GM12878 (cell line): Measurements from ENCODE around the gene UBE2E2. TPM values are rescaled to one million over a fixed set of nuclear protein-coding genes. Genes with fewer than 3 reads are reported as not detected.
"Not testable (repeated sequence)": the region's sequence is repeated elsewhere in the genome, so short reads cannot be mapped to it uniquely, and the experiment has no call there.

Source experiments
- ATAC-seq: fragments of 200-7000 bp; cut with Tn5 transposase; 3 replicates; pipeline ENCODE4 v1.9.1; 2020; ENCODE audit warnings: mild to moderate bottlenecking, moderate library complexity
- BruUV-seq: library from RNA; stranded (reverse); fragments of 400-500 nt; replicated peaks from 2 replicates; lab custom pipeline; 2021; lab: Mats Ljungman, UMichigan
- CTCF ChIA-PET: fragments of 300-600 bp; sonication (Branson Sonifier 250); formaldehyde crosslinking; extraction: SDS; loops from one replicate; lab custom pipeline; 2021; ENCODE audit warnings: inconsistent platforms; lab: Yijun Ruan, JAX
- POLR2A ChIA-PET: fragments of 350-600 bp; formaldehyde crosslinking; extraction: SDS; loops from one replicate; lab custom pipeline; 2021; ENCODE audit warnings: inconsistent platforms; lab: Charles Lee
- RAD21 ChIA-PET: fragments of 300-600 bp; sonication (Branson Sonifier 250); formaldehyde crosslinking; loops from one replicate; lab custom pipeline; 2023; ENCODE audit warnings: antibody characterized with exemption; ENCODE audit not compliant: unreplicated experiment; lab: Charles Lee
- SMC1A ChIA-PET: fragments of 300-600 bp; sonication (Branson Sonifier 250); formaldehyde crosslinking; loops from one replicate; lab custom pipeline; 2023; ENCODE audit not compliant: unreplicated experiment, uncharacterized antibody; lab: Charles Lee
- DNase-seq: peaks from one replicate; pipeline ENCODE4 v3.0.0-alpha.2; 2011; ENCODE audit warnings: low read depth, low spot score
- FAIRE-seq: peaks from 3 replicates; lab custom pipeline; 2011; peaks lifted over from hg19 to GRCh38; lab: Jason Lieb, UNC
- H2AFZ ChIP-seq: 2 replicates; pipeline ENCODE4 v1.6.0; 2011; ENCODE audit warnings: low read depth, low read length, control low read depth; ENCODE audit not compliant: control insufficient read depth
- H3K27ac ChIP-seq: 2 replicates; pipeline ENCODE4 v1.5.1; 2011; ENCODE audit warnings: control low read depth; ENCODE audit not compliant: control insufficient read depth, insufficient read depth
- H3K27me3 ChIP-seq, 2 experiments: replicated peaks in 1 of 2; 2 replicates each; pipeline versions ENCODE4 v1.6.0 to v1.6.1; 2011; ENCODE audit warnings: low read length in 1 of 2; ENCODE audit not compliant: control insufficient read depth in 2 of 2, insufficient read depth in 2 of 2
- H3K36me3 ChIP-seq, 2 experiments: 2 replicates each; pipeline ENCODE4 v1.5.1; 2011; ENCODE audit warnings: low read length in 1 of 2; ENCODE audit not compliant: control insufficient read depth in 2 of 2, insufficient read depth in 2 of 2
- H3K4me1 ChIP-seq: 2 replicates; pipeline ENCODE4 v1.6.1; 2011; ENCODE audit warnings: mild to moderate bottlenecking, low read length, moderate library complexity, mixed read lengths; ENCODE audit not compliant: control insufficient read depth, insufficient read depth
- H3K4me2 ChIP-seq: 2 replicates; pipeline ENCODE4 v1.6.0; 2011; ENCODE audit warnings: control low read depth; ENCODE audit not compliant: control insufficient read depth, insufficient read depth
- H3K4me3 ChIP-seq: fragments of 200-600 bp; sonication (generic); 2 replicates; pipeline ENCODE4 v1.5.1; 2016
- H3K79me2 ChIP-seq: 2 replicates; pipeline ENCODE4 v1.6.0; 2011; ENCODE audit warnings: low read length; ENCODE audit not compliant: control insufficient read depth, insufficient read depth
- H3K9ac ChIP-seq: 2 replicates; pipeline ENCODE4 v1.8.0; 2011; ENCODE audit warnings: low read length, control low read depth, mixed read lengths; ENCODE audit not compliant: control insufficient read depth, insufficient read depth
- H3K9me3 ChIP-seq: replicated peaks from 3 replicates; pipeline ENCODE4 v1.5.1; 2011; ENCODE audit warnings: mild to moderate bottlenecking, low read length; ENCODE audit not compliant: control insufficient read depth, insufficient read depth
- H4K20me1 ChIP-seq: 2 replicates; pipeline ENCODE4 v1.6.0; 2011; ENCODE audit not compliant: control insufficient read depth, insufficient read depth
- ATF7 ChIP-seq: fragments of 450-650 bp; IDR thresholded peaks from 2 replicates; pipeline ENCODE4 v1.6.1; 2016; ENCODE audit warnings: low read depth, mild to moderate bottlenecking
- BCL11A ChIP-seq: IDR thresholded peaks from 2 replicates; pipeline ENCODE4 v1.6.1; 2011; ENCODE audit warnings: low read depth, low read length
- BCLAF1 ChIP-seq: fragments of 450-650 bp; IDR thresholded peaks from 2 replicates; pipeline ENCODE4 v1.6.1; 2017; ENCODE audit warnings: antibody characterized with exemption, mild to moderate bottlenecking, moderate library complexity
- MYB ChIP-seq: fragments of 150-350 bp; IDR thresholded peaks from 2 replicates; pipeline ENCODE4 v1.6.1; 2014; ENCODE audit warnings: mild to moderate bottlenecking, low read depth, low read length, borderline replicate concordance
- NR2C2 ChIP-seq: IDR thresholded peaks from 2 replicates; pipeline ENCODE4 v1.6.1; 2011; ENCODE audit warnings: borderline replicate concordance, low read depth; ENCODE audit not compliant: control insufficient read depth, insufficient read length
- RCOR1 ChIP-seq: conservative IDR thresholded peaks from 2 replicates; pipeline ENCODE4 v1.6.1; 2012; ENCODE audit warnings: low read depth, low read length, improper control_type of control experiment
- TAF1 ChIP-seq: IDR thresholded peaks from 2 replicates; pipeline ENCODE4 v1.6.1; 2011; ENCODE audit warnings: mild to moderate bottlenecking, low read depth, low read length, borderline replicate concordance
- TBL1XR1 ChIP-seq: IDR thresholded peaks from 2 replicates; pipeline ENCODE4 v1.6.1; 2012; ENCODE audit warnings: low read depth, low read length, improper control_type of control experiment
- TCF7 ChIP-seq: IDR thresholded peaks from 2 replicates; pipeline ENCODE4 v1.6.1; 2014; ENCODE audit warnings: antibody characterized with exemption, borderline replicate concordance
- ZBTB33 ChIP-seq: fragments of 450-650 bp; IDR thresholded peaks from 2 replicates; pipeline ENCODE4 v1.6.1; 2017; ENCODE audit warnings: mild to moderate bottlenecking
- ZNF217 ChIP-seq: fragments of 450-650 bp; IDR thresholded peaks from 2 replicates; pipeline ENCODE4 v1.6.1; 2017; ENCODE audit warnings: antibody characterized with exemption, mild to moderate bottlenecking
- WGBS: methylation state at CpG from one replicate; pipeline ENCODE4 v1.1.6; 2016; ENCODE audit warnings: low lambda C conversion rate; ENCODE audit not compliant: insufficient replicate concordance, insufficient coverage; ENCODE audit errors: missing lambda C conversion rate; 5-methylcytosine and 5-hydroxymethylcytosine counted together
- in situ Hi-C: fragments of 300-500 bp; cut with MboI; formaldehyde crosslinking; loops from 9 replicates; pipeline ENCODE4 v1.14.3; 2018; ENCODE audit warnings: mixed read lengths
- intact Hi-C: fragments of 100-400 bp; cut with micrococcal nuclease; formaldehyde crosslinking; loops from one replicate; pipeline ENCODE4 v1.14.2; 2022; ENCODE audit not compliant: unreplicated experiment
- polyA plus RNA-seq, 11 experiments: library from polyadenylated mRNA; depleted of rRNA in 4 of 11; unstranded in 6 of 11; stranded (reverse) in 5 of 11; fragments of >200 nt; fragmentation: Nextera tagmentation in 4 of 11; fragmentation: Illumina TruSeq in 1 of 11; extraction: Ambion mirVana in 4 of 11; extraction: Trizol in 1 of 11; gene quantifications; 1 replicate in 1 of 11; 2 replicates in 10 of 11; pipeline versions ENCODE4 v1.2.1 to v1.2.3, GENCODE V29; 2011 to 2016; ENCODE audit warnings: inconsistent platforms in 2 of 11, missing spikeins in 2 of 11, low read depth in 1 of 11
- total RNA-seq, 4 experiments: library from RNA; depleted of rRNA in 3 of 4; stranded (reverse); fragments of >200 nt in 3 of 4; fragmentation: Illumina TruSeq in 1 of 4; extraction: Trizol in 1 of 4; gene quantifications; 2 replicates each; pipeline versions ENCODE4 v1.2.1 to v1.2.3, GENCODE V29; 2013 to 2021

The UBE2E2 gene
- total and polyA plus RNA-seq, 10 of the 15 experiments (the other 5 are each of a cell fraction or from before 2014, with no cell fraction given) = 8.7 to 71.0 (median 36.4) TPM

GRCh38 chr3:23176839-23177238 is 26.3 kb upstream of the UBE2E2 start:
- H3K4me2 ChIP-seq, H3K9me3 ChIP-seq, in situ Hi-C loops, H3K4me3 ChIP-seq, H3K9ac ChIP-seq, CTCF ChIA-PET, H2AFZ ChIP-seq, RAD21 ChIA-PET, BruUV-seq, H3K27me3 ChIP-seq, H3K4me1 ChIP-seq, H3K79me2 ChIP-seq, POLR2A ChIA-PET, FAIRE-seq, intact Hi-C loops, H3K36me3 ChIP-seq, H3K27ac ChIP-seq, DNase-seq, H4K20me1 ChIP-seq, ATAC-seq: not testable (repeated sequence)
- SMC1A ChIA-PET = interaction anchor here (0.7 to 3.0 kb wide), 2 partner anchors 11 to 426 kb away, joined by 3 to 12 read pairs; no protein-coding TSS in a partner anchor
- 76% methylated on average over 4 of the region's 4 CpGs for WGBS

GRCh38 chr3:23182996-23183513 is 20.1 kb upstream of the UBE2E2 start:
- ATAC-seq = no peak
- no TSS peak for BruUV-seq
- 74% methylated on average over 3 of the region's 3 CpGs for WGBS
- in situ Hi-C loops = no loop called here
- ChIA-PET CTCF (interaction anchor here (0.7 kb wide), 1 partner anchor 120 kb away, joined by 3 read pairs; no protein-coding TSS in a partner anchor), POLR2A (interaction anchor here (0.6 kb wide), 1 partner anchor 402 kb away, joined by 5 read pairs; no protein-coding TSS in a partner anchor), SMC1A (interaction anchor here (1.0 to 1.1 kb wide), 2 partner anchors 11 to 651 kb away, joined by 4 read pairs; no protein-coding TSS in a partner anchor), RAD21 (no interaction called here)
- H3K27me3 ChIP-seq = no peaks in the 10 kb centered on the region
- no peaks in the 10 kb centered on the region for H3K4me1 ChIP-seq
- no peak overlapping the region for H2AFZ ChIP-seq
- no peak overlapping the region for H3K4me3 ChIP-seq
- H3K79me2 ChIP-seq = no peaks in the 10 kb centered on the region
- H3K9me3 ChIP-seq = no peaks in the 10 kb centered on the region
- FAIRE-seq = no peak
- H3K9ac ChIP-seq = no peak overlapping the region
- no peak for DNase-seq
- H3K4me2 ChIP-seq = no peak overlapping the region
- H3K36me3 ChIP-seq = no peaks in the 10 kb centered on the region
- H4K20me1 ChIP-seq = no peaks in the 10 kb centered on the region
- intact Hi-C loops = no loop called here
- no peak overlapping the region for H3K27ac ChIP-seq
- TF ChIP-seq MYB = no peak
- no peak for TF ChIP-seq BCL11A
- TF ChIP-seq TBL1XR1 = no peak
- no peak for TF ChIP-seq TAF1
- TF ChIP-seq ZNF217 = no peak
- no peak for TF ChIP-seq TCF7
- TF ChIP-seq ATF7 = no peak
- TF ChIP-seq ZBTB33 = no peak
- no peak for TF ChIP-seq BCLAF1
- TF ChIP-seq NR2C2 = no peak
- TF ChIP-seq RCOR1 = no peak
